GM12801 (cell line): ENCODE data around the gene NAALADL2.

Source experiments
- TF ChIP-seq, protein P1 (sequence below): IDR thresholded peaks from one replicate; pipeline ENCODE4 v1.5.1; 2011; ENCODE audit warnings: control low read depth; ENCODE audit not compliant: insufficient read length; ENCODE audit errors: extremely low read depth

The NAALADL2 gene

DNA sequence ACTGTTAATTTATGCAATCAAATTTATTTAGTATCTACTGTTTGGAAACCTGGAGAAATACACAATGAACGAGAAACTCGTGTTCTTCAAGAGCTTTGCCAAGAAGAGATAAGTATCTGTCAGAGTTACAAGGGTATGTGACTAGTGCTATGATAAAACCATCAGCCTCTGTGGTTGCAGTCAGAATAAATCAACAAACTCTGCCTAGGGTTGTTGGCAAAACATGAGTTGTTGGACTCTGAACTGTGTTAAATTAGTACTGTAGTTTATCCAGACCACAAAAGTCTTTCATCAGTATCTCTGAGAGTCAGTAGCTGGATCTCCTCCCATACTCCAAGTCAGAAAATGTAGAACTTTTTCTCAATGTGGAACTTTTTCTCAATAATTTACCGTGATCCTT is 918.4 kb downstream of the NAALADL2 start:
- TF ChIP-seq, protein P1, sequence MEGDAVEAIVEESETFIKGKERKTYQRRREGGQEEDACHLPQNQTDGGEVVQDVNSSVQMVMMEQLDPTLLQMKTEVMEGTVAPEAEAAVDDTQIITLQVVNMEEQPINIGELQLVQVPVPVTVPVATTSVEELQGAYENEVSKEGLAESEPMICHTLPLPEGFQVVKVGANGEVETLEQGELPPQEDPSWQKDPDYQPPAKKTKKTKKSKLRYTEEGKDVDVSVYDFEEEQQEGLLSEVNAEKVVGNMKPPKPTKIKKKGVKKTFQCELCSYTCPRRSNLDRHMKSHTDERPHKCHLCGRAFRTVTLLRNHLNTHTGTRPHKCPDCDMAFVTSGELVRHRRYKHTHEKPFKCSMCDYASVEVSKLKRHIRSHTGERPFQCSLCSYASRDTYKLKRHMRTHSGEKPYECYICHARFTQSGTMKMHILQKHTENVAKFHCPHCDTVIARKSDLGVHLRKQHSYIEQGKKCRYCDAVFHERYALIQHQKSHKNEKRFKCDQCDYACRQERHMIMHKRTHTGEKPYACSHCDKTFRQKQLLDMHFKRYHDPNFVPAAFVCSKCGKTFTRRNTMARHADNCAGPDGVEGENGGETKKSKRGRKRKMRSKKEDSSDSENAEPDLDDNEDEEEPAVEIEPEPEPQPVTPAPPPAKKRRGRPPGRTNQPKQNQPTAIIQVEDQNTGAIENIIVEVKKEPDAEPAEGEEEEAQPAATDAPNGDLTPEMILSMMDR, result no peak

DNA sequence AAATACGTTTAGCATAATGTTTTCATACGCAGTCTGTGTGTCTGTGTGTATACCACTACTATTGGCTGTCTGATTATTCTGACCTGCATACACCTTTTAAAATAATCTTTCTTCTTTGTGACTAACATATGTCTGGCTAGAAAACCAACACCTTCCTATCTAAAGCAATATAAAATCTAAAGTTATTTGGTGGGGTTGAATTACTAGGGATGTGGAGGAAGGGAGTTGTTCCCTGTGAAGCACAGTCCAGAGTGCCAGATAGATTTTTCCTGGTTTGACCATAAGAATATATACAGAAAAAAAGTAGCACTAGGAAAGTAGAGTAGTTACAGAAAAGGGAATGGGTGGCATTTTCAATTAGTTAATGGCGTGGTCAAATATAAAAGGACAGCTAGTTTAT is 918.8 kb downstream of the NAALADL2 start:
- TF ChIP-seq, protein P1, result no peak

- TF ChIP-seq, protein P1, result no peak
Measured at GRCh38 chr3:175778994-175779393, 919.9 kb downstream of the NAALADL2 start.

DNA sequence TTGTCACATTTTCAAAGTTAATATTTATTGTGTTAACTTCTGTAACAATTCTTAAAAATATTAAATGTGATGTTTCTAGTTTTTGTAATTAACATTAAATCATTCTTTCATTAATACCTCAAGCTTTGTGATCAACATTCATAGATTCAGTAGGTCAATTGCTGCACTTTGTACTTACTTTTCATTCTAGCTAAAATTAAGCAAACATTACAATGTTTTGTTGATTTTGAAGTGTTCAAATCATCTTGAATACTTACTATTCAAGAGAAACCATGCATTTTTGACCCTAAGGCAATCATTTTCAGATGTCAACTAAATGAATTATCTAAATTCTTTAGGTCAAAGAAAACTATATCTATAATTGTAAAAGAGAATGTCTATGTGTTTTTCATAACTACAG is 933.1 kb downstream of the NAALADL2 start:
- TF ChIP-seq, protein P1, result no peak

DNA sequence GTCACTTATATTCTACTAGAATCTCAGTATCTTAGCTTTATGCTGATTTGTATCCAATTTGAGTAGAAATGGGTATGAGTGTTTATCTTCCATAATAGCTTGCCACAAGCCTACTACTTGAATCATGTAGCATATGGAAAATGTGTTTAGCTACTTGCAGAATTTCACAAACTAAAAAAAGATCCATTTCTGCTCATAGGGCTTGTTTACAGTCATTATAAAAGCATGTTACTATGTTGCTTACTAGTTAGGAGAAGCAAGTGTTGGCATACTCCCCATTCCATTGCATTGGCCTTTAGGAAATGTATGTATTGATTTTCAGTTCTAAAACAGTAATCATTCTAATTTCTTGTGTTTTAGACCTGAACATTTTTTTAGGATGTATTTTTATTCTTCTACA is 939.2 kb downstream of the NAALADL2 start:
- TF ChIP-seq, protein P1, result no peak

GRCh38 chr3:175805825-175806224 is 946.7 kb downstream of the NAALADL2 start:
- TF ChIP-seq, protein P1, result no peak

GRCh38 chr3:175807175-175807574 is 948.0 kb downstream of the NAALADL2 start:
- TF ChIP-seq, protein P1, result no peak
